Activated CD8-positive, alpha-beta memory T cell treated with anti-CD3 and anti-CD28 coated beads, Interleukin-2, amount 50 U/mL, for 4 hours (primary cell): ENCODE results near the gene PLCH1.

ENCODE experiments used
- DNase-seq: peaks from one replicate; pipeline ENCODE4 v3.0.0-alpha.2; 2020

The PLCH1 gene

DNA sequence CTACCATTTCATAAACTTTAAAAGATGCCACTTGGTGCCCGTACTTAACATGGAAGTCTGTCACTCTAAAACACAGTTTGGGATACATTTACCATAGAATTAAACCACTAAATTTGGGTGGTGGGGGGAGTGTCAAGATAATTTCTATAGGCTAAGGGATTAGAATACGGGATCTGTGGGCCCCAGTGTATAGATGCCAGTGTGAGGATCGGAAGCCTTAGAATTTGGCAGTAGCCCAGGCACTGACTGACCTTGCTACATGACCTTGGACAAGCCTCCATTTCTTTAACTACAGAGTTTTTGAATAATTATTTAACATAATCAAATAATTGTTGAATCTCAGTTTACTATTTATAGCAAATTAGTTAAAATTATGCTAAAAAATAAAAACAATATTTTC is 375.1 kb downstream of the PLCH1 start:
- no peak for DNase-seq

DNA sequence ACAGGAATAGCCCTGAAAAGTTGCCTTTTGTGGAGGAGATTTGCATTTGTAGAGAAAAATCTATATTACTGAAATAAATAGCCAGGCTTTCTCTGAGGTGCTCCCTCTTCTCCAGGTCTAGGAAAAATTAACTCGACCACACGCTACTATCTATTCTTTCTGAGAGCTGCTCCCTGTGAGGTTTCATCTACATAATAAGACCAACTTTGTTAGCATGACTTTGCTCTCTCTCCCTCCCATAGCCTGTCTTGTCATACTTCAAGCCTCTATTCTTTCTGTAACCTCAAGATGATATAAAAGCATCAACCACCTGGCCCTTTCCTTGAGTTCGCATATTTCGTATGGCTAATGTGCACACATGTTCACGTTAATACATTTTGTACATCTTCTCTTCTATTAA is 375.6 kb downstream of the PLCH1 start:
- no peak for DNase-seq

DNA sequence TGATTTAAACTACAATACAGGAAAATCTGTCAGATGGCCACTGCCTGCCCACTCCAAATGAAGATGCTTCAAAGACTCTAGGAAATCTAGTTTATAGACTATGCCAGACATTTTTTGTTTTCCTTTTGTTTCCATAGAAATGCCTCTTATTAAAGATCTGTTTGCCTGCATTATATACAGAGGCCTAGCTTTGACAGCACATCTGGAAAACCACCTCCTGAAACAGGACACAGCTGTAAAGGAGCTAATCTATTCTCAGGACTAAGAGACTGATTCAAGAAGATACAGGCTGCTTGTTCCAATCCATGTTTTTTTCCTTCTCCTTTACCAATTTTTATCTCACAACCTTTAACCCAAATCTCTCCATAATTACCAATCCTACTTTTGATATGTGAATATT is 376.1 kb downstream of the PLCH1 start:
- no peak for DNase-seq

DNA sequence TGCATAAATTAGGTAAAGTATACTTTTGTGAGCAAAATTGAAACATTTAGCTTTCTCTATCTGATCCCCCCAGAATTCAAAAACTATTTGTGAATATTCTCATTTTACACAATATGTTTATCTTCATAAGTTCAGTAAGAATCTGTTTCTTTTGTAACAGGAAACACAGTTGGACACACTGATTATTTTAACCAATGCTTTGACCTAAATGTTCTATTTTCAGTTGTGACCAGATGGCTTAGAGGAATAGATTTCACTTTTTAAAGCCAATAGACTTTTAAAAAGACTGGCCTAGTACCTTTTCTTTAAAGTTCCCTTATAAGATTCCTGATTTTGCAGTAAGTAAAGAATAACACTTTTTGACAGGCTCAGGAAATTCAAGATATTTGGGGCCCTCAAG is 377.4 kb downstream of the PLCH1 start:
- DNase-seq: no peak

DNA sequence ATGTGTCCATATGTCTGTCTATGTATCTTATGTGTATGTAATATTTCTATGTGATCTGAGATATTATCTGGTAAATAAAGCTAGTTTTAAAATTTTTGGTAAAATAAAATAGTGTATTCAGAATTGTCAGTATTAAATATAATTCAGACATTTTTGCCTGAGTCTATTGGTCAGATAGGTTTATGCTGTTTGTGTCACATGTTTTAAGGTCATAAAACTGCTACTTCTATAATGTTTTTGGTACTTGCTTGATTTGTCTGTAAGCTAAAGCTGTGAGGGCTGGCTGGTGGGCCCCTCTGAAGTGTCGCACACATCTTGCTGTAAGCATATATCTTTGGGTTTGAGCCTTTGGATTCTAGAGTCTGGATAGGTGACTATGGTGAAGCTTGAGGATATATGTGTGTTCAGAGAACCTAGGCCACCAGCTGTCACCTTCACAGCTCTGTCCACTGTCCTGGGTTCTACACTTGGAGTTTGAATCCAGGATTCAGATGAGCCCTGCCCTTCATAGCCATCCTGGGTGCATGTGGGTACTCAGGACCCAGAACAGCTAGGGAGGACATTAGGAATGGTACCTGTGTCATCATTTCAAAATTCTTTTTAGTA is 379.6 kb downstream of the PLCH1 start:
- no peak for DNase-seq

DNA sequence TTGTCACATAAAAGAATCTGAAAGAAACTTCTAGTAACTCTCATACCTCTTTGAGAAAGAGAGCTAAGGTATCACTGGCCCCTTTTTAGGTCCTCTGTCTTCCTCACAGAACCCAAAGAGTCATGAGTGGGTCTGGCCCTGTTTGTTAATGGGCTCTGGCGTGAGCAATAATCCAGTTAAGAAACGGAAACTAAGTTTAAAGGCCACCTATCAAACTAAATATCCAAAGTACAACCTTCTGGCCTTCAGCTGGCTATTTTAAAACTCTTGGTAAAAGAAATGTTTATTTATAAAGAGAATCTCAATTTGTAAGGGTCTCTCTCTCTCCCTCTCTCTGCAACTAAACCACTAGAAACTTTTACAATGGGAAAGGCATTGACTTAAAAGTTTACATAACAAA is 380.4 kb downstream of the PLCH1 start:
- no peak for DNase-seq

DNA sequence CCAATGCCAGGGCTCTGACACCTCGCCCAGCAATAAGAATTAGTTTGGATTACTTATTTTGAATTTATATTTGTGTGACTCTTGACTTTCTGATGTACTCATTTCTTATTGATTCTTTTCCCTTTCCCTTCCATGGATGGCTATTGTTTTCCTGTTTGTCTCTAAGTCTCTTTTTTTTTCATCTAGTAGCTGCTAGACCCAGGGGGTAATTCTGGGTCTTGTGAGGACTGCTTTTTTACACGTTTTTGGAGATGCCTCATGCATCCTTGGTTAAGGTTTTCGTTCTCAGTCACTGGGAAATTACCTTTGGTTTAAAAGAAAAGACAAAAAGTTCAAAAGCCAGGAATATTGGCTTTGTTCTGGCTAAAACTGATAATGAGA is 381.2 kb downstream of the PLCH1 start:
- DNase-seq: no peak

DNA sequence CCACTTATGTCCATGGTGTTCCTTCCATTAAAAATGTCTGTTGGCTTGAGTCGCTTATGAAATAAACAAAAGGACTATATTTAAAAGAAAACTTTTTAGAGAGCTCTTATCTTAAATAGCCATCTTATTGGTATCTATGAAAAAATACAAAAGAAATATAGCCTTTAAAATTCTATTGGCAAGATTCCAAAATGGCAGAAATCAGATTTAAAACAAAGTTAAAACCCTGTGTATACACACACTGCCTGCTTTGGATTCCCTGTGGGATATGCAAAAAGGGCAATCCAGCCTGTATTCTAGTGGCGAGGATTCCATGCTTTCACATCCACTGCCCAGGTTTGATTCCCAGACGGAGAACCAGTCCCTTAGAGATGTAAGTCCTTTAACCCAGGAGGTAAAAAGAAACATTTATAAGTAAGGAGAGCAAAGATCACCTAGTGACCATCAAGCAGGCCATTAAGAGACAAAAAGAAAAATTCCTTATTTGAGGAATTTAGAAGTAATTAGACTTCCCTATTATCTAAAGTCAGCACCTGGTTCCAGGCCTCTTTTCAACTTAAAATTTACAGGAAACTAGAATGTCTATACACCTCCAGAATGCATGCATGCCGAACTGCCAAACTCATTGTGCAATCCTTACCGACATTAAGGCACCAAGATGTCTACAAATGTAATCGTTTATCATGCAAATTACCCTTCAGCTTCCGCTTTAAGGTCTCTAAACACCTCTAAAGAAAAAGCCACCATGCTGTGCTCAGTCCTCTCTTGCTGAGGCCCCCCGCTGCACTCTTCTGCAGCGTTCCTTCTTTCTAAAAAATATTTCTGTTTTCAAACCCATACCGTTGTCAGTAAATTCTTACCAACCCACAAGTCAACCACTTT is 381.8 kb downstream of the PLCH1 start:
- DNase-seq: no peak

DNA sequence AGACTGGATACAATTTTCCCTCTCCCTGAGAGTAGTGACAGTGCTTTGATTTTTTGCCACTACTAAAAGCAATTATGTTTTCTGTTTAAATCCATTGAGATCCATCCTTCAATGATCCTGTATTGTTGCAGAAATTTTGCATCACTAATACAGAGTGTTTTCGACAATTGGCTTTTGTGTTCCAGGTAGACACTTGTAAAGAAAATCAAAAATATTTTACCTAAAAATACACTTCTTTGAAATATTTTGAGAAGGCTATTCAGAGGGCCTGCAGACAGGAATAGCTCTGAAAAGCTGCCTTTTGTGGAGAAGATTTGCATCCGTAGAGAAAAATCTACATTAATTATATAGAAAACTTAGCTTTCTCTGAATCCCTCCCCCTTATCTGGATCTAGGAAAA is 384.6 kb downstream of the PLCH1 start:
- DNase-seq: no peak

DNA sequence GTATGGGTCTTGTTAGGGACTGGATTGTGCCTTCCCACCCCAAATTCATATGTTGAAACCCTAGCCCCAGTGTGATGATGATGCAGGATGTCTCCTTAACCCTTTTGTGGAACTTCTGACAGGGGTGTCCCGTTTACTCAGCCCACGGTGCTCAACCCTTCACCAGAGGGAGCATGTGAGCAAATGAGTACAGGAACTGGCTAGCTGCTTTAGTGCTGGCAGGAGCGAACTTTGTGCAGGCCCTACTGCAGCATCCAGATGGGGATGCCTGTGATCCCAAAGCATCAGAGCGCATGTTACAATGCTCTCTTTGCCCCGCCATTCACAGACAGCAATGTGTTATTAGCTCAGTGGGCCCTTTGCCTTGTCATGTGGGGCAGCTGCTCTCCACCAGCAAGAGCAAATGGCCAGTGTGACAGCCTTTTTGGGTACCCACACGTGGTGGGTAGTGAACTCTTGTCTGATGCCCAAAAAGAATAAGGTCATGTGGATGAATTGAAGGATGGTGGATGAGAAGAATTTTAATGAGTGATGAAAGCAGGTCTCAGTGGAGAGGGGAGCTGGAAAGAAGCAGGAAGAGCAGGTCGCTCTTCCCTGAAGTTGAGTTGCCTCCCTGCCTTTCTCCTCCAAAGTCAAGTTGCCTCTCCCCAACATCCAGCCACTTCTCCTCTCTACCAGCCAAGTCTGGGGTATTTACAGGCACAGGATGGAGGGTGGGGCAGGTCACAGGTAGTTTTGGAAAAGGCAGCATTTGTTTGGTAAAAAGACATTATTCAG is 388.1 kb downstream of the PLCH1 start:
- no peak for DNase-seq

DNA sequence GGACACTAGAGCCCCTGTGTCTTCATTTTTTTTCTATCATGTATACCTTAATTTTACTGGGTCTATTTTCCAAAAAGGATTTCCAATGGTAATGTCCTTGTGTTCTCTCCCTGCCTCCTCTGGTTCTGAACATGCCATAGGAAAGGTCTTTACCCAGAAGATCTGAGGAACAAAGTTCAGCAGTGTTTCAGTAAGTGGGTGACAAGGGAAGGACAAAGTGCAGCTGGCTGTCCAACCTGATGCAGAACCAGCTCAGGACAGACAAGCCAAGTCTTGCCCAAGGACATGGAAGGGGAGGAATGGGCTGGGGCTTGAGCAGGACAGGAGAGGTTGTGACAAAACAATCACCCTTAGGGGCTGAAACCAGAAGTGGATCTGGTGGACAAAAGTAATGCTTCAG is 390.2 kb downstream of the PLCH1 start:
- no peak for DNase-seq

DNA sequence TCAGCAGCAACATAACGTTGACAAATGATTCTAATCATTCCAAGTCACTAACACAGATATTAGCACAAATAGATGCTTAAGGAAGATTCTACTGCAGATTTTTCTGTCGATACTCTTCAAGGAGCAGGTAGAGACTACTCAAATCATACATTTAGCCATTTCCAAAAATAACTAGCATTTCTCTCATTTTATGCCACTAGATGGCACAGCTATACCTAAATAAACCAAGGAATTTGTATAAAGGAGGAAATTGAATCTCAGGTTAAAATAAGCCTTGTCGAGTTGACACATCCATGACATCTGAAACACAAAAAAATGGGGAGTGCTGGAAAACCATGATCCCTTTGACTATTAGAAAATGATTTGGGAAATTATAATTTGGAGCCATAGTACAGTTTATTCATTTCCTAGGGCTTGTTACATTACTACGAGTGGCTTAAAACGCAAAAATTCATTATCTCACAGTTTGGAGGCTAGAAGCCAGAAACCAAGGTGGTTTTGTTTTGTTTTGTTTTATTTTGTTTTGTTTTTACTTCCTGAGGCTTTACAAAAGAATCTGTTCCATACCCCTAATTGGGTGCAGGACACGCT is 391.9 kb downstream of the PLCH1 start:
- no peak for DNase-seq

DNA sequence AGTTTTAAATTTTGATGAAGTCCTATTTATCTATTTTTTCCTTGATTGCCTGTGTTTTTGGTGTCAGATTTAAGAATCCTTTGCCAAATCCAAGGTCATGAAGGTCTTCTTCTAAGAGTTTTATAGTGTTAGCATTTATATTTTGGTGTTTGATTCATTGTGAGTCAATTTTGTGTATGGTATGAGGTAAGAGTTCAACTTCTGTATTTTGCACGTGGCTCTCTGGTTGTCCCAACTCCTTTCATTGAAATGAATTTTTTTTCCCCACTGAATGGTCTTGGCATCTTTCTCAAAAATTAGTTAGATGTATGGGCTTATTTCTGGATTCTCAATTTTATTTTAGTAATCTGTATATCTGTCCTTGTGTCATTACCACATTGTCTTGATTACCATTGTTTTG is 394.3 kb downstream of the PLCH1 start:
- DNase-seq: no peak

DNA sequence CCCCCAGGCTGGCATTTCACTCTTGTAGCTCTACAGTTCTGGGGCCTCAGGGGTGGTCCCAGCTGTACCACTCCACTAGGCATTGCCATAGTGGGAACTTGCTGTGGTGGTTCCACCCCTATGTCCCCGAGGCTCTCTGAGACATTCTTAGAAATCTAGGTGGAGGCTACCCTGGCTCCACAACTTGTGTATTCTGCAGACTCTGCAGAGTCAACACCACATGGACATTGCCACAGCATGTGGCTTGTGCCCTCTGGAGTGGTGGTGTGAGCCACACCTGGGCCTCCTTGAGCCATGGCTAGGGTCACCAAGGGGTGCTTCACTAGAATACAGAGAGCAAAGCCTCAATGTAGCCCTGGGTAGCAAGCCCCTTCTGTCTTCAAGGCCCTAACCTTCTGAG is 397.0 kb downstream of the PLCH1 start:
- no peak for DNase-seq

DNA sequence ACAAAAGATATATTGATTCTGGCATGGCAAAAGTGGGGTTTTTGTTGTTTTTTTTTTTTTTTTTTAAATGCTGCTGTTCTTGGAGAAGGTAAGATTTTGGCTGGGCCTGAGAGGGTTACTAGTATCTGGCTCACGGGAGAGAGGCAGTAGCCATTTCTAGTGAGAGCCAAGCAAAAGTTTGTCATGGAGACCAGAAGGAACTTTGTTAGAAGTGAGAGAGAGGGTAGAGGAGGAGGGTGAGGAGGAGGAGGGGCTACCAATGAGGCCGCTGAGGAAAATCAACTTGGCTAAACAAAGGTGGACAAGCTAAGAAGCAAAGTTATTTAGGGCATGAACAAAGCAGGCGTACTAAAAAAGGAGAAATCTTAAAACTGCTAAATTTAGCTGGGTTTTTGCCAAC is 402.5 kb downstream of the PLCH1 start:
- no peak for DNase-seq

DNA sequence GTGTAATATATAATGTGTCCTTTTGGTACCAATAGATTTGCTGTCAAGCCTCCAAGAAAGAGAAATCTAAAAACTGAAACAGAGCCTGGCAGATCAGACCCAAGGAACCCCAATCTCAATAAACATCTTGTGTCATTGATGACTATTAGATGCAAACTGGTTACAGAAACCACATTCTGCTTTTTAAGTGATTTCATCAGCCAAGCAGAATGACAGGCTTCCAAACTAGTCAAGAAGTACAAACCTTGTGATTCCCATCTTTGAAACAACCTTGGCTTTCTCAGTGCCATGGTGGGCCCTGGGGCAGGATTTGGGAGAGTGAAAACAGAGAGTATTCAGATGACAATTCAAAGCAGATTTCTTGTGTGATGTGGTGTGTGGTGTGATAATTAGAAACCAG is 405.8 kb downstream of the PLCH1 start:
- DNase-seq: no peak

DNA sequence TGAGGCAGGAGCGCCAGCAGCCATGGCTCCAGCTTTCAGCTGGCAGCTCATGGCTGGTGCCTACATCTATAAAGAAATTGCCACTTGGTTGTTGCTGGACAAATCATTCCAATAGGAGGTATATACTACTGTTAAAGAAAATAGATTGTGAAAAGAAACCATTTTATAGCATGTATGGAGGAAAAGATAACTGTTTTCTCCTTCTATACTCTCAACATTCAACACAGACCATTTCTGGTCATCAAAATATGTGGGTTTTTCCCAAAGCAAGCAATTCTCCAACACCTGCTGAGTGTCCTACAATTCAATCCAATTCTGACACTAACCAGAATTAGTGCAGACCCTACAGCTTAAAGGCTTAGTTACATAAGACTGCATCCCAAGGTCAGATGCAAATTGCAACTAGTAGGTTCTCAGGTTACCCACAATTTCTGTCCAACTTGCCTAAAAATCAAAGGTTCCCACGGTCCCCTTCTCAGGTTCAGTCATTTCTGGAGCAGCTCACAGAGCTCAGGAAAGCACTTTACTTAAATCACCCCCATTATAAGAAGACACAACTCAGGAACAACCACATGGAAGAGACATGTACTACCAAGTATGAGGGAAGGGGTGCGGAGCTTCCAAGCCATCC is 409.0 kb downstream of the PLCH1 start:
- DNase-seq: no peak

DNA sequence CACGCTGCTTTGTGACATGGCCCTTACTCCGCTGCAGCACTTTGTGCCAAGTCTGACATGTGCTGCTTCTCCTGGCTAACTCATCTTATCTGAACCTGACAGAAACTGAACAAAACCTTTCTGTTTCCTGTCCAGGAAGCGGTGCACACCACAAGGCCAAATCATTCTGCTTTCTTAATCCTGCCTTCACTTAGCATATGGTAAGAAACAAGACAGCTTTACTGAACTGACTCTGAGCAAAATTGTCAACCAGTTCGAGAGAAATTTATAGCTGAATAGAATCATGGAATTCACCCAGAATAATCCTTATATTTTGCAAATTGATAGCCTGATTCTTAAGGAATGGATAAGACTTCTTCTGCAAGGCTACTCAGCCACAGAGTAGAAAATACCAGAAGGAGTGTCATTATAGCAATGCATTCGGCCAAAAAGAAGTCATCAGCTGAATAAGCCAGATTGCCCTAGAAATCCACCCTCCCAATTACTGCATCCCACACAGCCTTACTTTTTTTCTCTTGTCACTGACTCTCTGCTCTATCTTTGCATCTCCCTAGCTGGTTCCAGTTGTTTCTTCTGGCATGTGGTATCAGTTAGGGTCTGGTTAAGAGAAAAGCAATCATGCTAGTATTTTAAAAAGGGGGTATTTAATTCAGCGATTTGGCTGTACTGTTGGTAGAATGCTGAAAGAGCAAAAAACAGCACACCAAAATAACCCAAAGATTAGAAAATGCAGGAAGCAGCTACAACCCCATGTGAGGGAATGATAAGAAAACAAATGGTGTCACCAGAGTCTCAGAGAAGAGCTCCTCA is 409.8 kb downstream of the PLCH1 start:
- no peak for DNase-seq

DNA sequence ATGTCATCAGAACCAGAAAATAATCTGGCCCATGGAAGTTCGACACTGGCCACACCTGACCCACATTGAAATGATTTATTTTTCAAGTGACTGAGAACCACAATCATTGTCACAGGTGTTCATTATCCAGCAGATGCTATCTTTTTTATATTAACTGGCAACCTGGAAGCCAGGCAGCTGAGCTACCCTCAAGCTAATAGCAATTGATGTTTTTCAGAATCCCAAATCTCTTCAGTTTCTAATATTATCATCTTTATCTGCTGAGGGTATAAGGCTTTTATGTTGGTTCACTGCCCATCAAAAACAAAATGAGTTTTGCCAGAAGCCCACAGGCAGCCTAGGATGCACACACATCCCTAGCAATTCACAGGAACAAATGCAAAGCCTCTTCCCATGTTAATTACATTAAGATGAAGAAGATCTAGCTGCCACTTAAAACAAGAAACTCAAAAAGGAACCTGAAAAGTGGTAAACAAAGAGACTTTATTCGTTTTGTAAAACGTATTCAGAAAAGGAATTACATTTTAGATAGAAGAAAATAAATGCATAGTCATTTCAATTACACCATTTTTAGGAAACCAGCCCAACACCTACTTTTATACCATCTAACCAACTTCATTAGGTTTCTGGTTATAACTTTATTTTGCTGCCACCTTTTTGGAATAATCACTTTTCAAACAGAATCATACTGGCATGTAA is 410.5 kb downstream of the PLCH1 start:
- DNase-seq: no peak

DNA sequence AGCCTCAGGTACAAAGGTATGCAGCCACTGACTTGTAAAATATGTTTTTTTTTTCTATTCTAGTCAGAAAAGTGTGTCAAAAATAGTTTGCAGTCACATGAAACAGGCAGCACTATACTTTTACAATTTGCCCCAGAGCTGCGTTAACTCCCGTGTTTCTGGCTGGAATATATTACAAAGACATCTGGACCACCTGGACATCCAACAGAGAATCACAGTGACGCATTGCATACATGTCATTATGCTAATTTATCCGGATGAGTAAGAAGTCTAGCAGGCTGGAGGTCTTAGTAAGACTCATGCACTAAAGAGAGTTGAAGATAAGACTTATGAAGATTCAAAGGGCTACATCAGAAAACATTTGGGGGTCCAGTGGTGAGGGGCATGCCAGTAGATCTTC is 412.2 kb downstream of the PLCH1 start:
- no peak for DNase-seq

DNA sequence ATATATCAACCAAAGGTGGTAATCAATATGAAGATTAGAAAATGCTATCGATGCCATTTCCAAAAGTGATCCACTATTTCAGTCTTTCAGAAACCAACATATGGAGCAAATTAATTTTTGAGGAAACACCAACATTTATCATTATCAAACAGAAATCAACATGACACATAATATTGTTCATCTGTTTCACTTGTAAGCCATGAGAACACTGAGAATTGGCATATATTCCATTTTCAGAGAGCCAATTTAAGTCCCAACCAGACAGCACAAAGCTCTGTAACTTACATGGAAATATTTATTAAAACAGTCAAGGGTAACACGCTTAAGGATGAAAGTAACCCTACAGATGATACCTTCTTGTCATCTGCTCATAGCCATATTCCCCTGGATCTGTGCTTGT is 413.8 kb downstream of the PLCH1 start:
- no peak for DNase-seq

DNA sequence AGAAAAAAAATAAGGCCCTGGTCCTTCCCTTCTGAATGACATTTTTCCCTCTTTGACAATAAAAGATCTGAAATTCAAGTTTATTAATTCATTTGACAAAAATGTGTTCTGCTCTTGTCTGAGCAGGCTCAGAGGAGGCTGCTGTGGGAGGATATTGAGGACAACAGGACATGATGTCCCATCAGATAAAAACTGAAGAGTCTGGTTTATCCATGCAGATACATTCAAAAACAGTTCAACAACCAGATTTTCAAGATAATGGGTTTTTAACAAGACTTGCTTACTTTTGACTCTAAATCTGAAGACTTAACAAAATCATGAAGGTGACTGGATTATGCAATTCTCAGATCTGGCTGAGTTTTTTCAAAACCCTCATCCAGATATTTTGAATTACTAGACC is 414.5 kb downstream of the PLCH1 start:
- no peak for DNase-seq
